ENCODE measurements around the gene ZMYM5. TPM values are rescaled to one million over a fixed set of nuclear protein-coding genes. Genes with fewer than 3 reads are reported as not detected.
"Not testable (repeated sequence)": the region's sequence is repeated elsewhere in the genome, so short reads cannot be mapped to it uniquely, and the experiment has no call there.

ZMYM5 gene
- total RNA-seq, 1 experiment from 2014 or later = 7.5 TPM

- ChIA-PET POLR2A (ENCODE audit: unreplicated experiment) (no interaction called here), CTCF (no interaction called here)
- no peak for TF ChIP-seq CTCF (conservative IDR thresholded peaks at IDR 0.05; ENCODE audit: low read depth, low read length)
- no peak for TF ChIP-seq EZH2 (IDR thresholded peaks at IDR 0.05; ENCODE audit: low read length, unreplicated experiment)
- TF ChIP-seq EZH2phosphoT487 (IDR thresholded peaks at IDR 0.05; ENCODE audit: borderline replicate concordance, low read length) = no peak
- H3F3A ChIP-seq (ENCODE audit: low read length, unreplicated experiment) = no peaks in the 10 kb centered on the region
- no peaks in the 10 kb centered on the region for H3K36me3 ChIP-seq (ENCODE audit: low read depth, low read length)
- no peaks in the 10 kb centered on the region for H3K79me2 ChIP-seq (ENCODE audit: low read length)
- ATAC-seq = no peak
- no peaks in the 10 kb centered on the region for H3K9me3 ChIP-seq (ENCODE audit: low read length)
- H3K9ac ChIP-seq (ENCODE audit: low read length) = no peak overlapping the region
- intact Hi-C loops (cut with micrococcal nuclease) = no loop called here
- H3K4me1 ChIP-seq (ENCODE audit: insufficient read depth, low read length) = peaks cover 29% of the 10 kb centered on the region
- DNase-seq = no peak
- no peaks in the 10 kb centered on the region for H3K27me3 ChIP-seq (ENCODE audit: low read length)
- H2AFZ ChIP-seq (ENCODE audit: low read length) = no peak overlapping the region
- H3K4me2 ChIP-seq (ENCODE audit: low read length) = no peak overlapping the region
- H3K9me2 ChIP-seq (replicated peaks; ENCODE audit: low read length) = no peaks in the 10 kb centered on the region
- no peaks in the 10 kb centered on the region for H4K20me1 ChIP-seq (ENCODE audit: low read length)
- no TSS peak for BruUV-seq (replicated peaks)
- H3K4me3 ChIP-seq (ENCODE audit: low read length) = no peak overlapping the region
- no peak overlapping the region for H3K27ac ChIP-seq (ENCODE audit: low read length)
Observed at GRCh38 chr13:19791953-19792537, 71.4 kb downstream of the ZMYM5 start.

GRCh38 chr13:19782727-19783682 lies 80.4 kb downstream of the ZMYM5 start, which contains the start of gene PSPC1:
Gene PSPC1, minus strand, starts transcription at chr13:19782945. Its CDS starts 188 bp downstream, at chr13:19782757.
- DNase-seq (peak; percentile 98), ATAC-seq (peak; percentile 80)
- POLR2A ChIA-PET (ENCODE audit: unreplicated experiment); H3K4me1 ChIP-seq (ENCODE audit: insufficient read depth, low read length); H3K36me3 ChIP-seq (ENCODE audit: low read depth, low read length); H3K9me3 ChIP-seq (ENCODE audit: low read length); H3K9me2 ChIP-seq (replicated peaks; ENCODE audit: low read length); CTCF ChIA-PET; H3K27me3 ChIP-seq (ENCODE audit: low read length); H3F3A ChIP-seq (ENCODE audit: low read length, unreplicated experiment): not testable (repeated sequence)
- Histone ChIP-seq H4K20me1 (ENCODE audit: low read length) (peaks cover 17% of the 10 kb centered on the region), H3K4me3 (ENCODE audit: low read length) (peak within 1 kb of the TSS; percentile 99), H3K79me2 (ENCODE audit: low read length) (peaks cover 24% of the 10 kb centered on the region), H3K9ac (ENCODE audit: low read length) (peak within 1 kb of the TSS; percentile 99), H3K27ac (ENCODE audit: low read length) (peak within 1 kb of the TSS; percentile 72), H3K4me2 (ENCODE audit: low read length) (peak within 1 kb of the TSS; percentile 81), H2AFZ (ENCODE audit: low read length) (peak within 1 kb of the TSS; percentile 44)
- intact Hi-C loops (cut with micrococcal nuclease) = loop anchor here (1.0 to 5.0 kb wide), 3 partner anchors 64 to 174 kb away; partner anchors contain the start of gene ZMYM2
- BruUV-seq (replicated peaks) = TSS peak; percentile 98

GRCh38 chr13:19782049-19782726 lies 81.3 kb downstream of the ZMYM5 start:
- intact Hi-C loops (cut with micrococcal nuclease) = loop anchor here (1.0 to 5.0 kb wide), 3 partner anchors 65 to 175 kb away; partner anchors contain the start of gene ZMYM2
- ChIA-PET POLR2A (ENCODE audit: unreplicated experiment) (interaction anchor here (0.7 kb wide), 1 partner anchor 81 kb away, joined by 3 read pairs; the partner anchor contains the start of gene ZMYM5), CTCF (no interaction called here)
- Histone ChIP-seq H3F3A (ENCODE audit: low read length, unreplicated experiment) (no peaks in the 10 kb centered on the region), H3K9me2 (replicated peaks; ENCODE audit: low read length) (no peaks in the 10 kb centered on the region), H2AFZ (ENCODE audit: low read length) (peak overlapping the region; percentile 44), H3K4me3 (ENCODE audit: low read length) (peak overlapping the region; percentile 99), H3K4me1 (ENCODE audit: insufficient read depth, low read length) (no peaks in the 10 kb centered on the region), H3K27ac (ENCODE audit: low read length) (peak overlapping the region; percentile 72), H3K27me3 (ENCODE audit: low read length) (no peaks in the 10 kb centered on the region), H3K79me2 (ENCODE audit: low read length) (peaks cover 32% of the 10 kb centered on the region), H3K36me3 (ENCODE audit: low read depth, low read length) (peaks cover 6% of the 10 kb centered on the region), H3K9ac (ENCODE audit: low read length) (peak overlapping the region; percentile 99), H4K20me1 (ENCODE audit: low read length) (peaks cover 17% of the 10 kb centered on the region), H3K9me3 (ENCODE audit: low read length) (no peaks in the 10 kb centered on the region), H3K4me2 (ENCODE audit: low read length) (peak overlapping the region; percentile 81)
- no peak for TF ChIP-seq EZH2phosphoT487 (IDR thresholded peaks at IDR 0.05; ENCODE audit: borderline replicate concordance, low read length)
- TF ChIP-seq CTCF (conservative IDR thresholded peaks at IDR 0.05; ENCODE audit: low read depth, low read length) = no peak
- no peak for TF ChIP-seq EZH2 (IDR thresholded peaks at IDR 0.05; ENCODE audit: low read length, unreplicated experiment)
- BruUV-seq (replicated peaks) = TSS peak; percentile 60
- DNase-seq = peak; percentile 26
- ATAC-seq = peak; percentile 48
